Brain pericyte (primary cell): ENCODE measurements around the gene BPIFB2.

Experiments used
- DNase-seq: peaks from one replicate; pipeline ENCODE4 v3.0.0-alpha.2; 2012; ENCODE audit warnings: low read depth, low spot score

Gene BPIFB2

GRCh38 chr20:33022694-33023438 is 15.4 kb downstream of the BPIFB2 start:
- DNase-seq = no peak

GRCh38 chr20:33023439-33024242 is 16.1 kb downstream of the BPIFB2 start:
- DNase-seq = no peak

GRCh38 chr20:33024243-33024560 is 16.7 kb downstream of the BPIFB2 start:
- no peak for DNase-seq

- no peak for DNase-seq
Measured at GRCh38 chr20:33024609-33025317, 17.3 kb downstream of the BPIFB2 start.

GRCh38 chr20:33025318-33025876 is 17.9 kb downstream of the BPIFB2 start:
- no peak for DNase-seq

GRCh38 chr20:33026072-33026778 is 18.7 kb downstream of the BPIFB2 start:
- DNase-seq = no peak

GRCh38 chr20:33026779-33027759 is 19.6 kb downstream of the BPIFB2 start:
- DNase-seq = no peak

GRCh38 chr20:33027769-33028751 is 20.6 kb downstream of the BPIFB2 start:
- DNase-seq = no peak

GRCh38 chr20:33028875-33029274 is 21.4 kb downstream of the BPIFB2 start:
- DNase-seq = no peak

GRCh38 chr20:33030076-33030475 is 22.6 kb downstream of the BPIFB2 start:
- DNase-seq = no peak

GRCh38 chr20:33030569-33030968 is 23.1 kb downstream of the BPIFB2 start:
- DNase-seq = no peak

- no peak for DNase-seq
Measured at GRCh38 chr20:33031531-33031930, 24.0 kb downstream of the BPIFB2 start, which contains the start of gene BPIFB6. BPIFB6 (plus strand) TSS chr20:33031648; CDS start chr20:33031648, 0 bp downstream.

- no peak for DNase-seq
Measured at GRCh38 chr20:33032555-33032954, 25.1 kb downstream of the BPIFB2 start.

GRCh38 chr20:33033381-33033780 is 25.9 kb downstream of the BPIFB2 start:
- no peak for DNase-seq

GRCh38 chr20:33034115-33034514 is 26.6 kb downstream of the BPIFB2 start:
- no peak for DNase-seq

- DNase-seq = no peak
Measured at GRCh38 chr20:33034901-33035492, 27.5 kb downstream of the BPIFB2 start.

GRCh38 chr20:33037456-33037855 is 30.0 kb downstream of the BPIFB2 start:
- DNase-seq = no peak

GRCh38 chr20:33038243-33038642 is 30.7 kb downstream of the BPIFB2 start:
- no peak for DNase-seq

- no peak for DNase-seq
Measured at GRCh38 chr20:33042430-33042829, 34.9 kb downstream of the BPIFB2 start.
